IMR-90 (cell line): Measurements from ENCODE around the gene IL4R. TPM values are rescaled to one million over a fixed set of nuclear protein-coding genes. Genes with fewer than 3 reads are reported as not detected.

Source experiments
- ATAC-seq: fragments of 200-7000 bp; cut with Tn5 transposase; 2 replicates; pipeline ENCODE4 v1.9.1; 2020; ENCODE audit warnings: low read depth, mild to moderate bottlenecking, moderate library complexity
- BruUV-seq: library from RNA; stranded (reverse); fragments of 400-500 nt; replicated peaks from 2 replicates; lab custom pipeline; 2021; lab: Mats Ljungman, UMichigan
- CTCF ChIA-PET: fragments of 300-600 bp; formaldehyde crosslinking; extraction: SDS; loops from one replicate; lab custom pipeline; 2021; ENCODE audit warnings: antibody characterized with exemption; lab: Yijun Ruan, JAX
- POLR2A ChIA-PET: fragments of 300-600 bp; sonication (Branson Sonifier 250); formaldehyde crosslinking; loops from one replicate; lab custom pipeline; 2022; ENCODE audit warnings: antibody characterized with exemption; ENCODE audit not compliant: unreplicated experiment; lab: Charles Lee
- DNase-seq: peaks from one replicate; pipeline ENCODE4 v3.0.0; 2013
- H2AFZ ChIP-seq: replicated peaks from 2 replicates; pipeline ENCODE3; 2013; ENCODE audit warnings: low read length, mild to moderate bottlenecking; ENCODE audit not compliant: poor library complexity
- H2AK5ac ChIP-seq: 2 replicates; pipeline ENCODE4 v1.6.1; 2013; ENCODE audit warnings: low read depth, low read length, inconsistent platforms
- H2AK9ac ChIP-seq: replicated peaks from 2 replicates; pipeline ENCODE3; 2013; ENCODE audit warnings: mild to moderate bottlenecking, low read depth, low read length, moderate library complexity; ENCODE audit not compliant: poor library complexity
- H2BK120ac ChIP-seq: 2 replicates; pipeline ENCODE4 v1.6.1; 2013; ENCODE audit warnings: low read depth, low read length, inconsistent platforms
- H2BK15ac ChIP-seq: 3 replicates; pipeline ENCODE4 v1.6.1; 2013; ENCODE audit warnings: low read depth, low read length, inconsistent platforms
- H2BK20ac ChIP-seq: 2 replicates; pipeline ENCODE4 v1.6.1; 2013; ENCODE audit warnings: low read depth, mild to moderate bottlenecking, inconsistent platforms, low read length, moderate library complexity
- H2BK5ac ChIP-seq: 2 replicates; pipeline ENCODE4 v1.6.1; 2013; ENCODE audit warnings: mild to moderate bottlenecking, low read depth, low read length, inconsistent platforms; ENCODE audit not compliant: poor library complexity, severe bottlenecking
- H3K14ac ChIP-seq: replicated peaks from 2 replicates; pipeline ENCODE4 v1.6.1; 2013; ENCODE audit warnings: low read depth, low read length, inconsistent platforms
- H3K18ac ChIP-seq: 2 replicates; pipeline ENCODE4 v1.6.1; 2013; ENCODE audit warnings: low read depth, low read length, control low read depth
- H3K23ac ChIP-seq: 2 replicates; pipeline ENCODE4 v1.6.1; 2013; ENCODE audit warnings: low read depth, low read length, inconsistent platforms
- H3K27ac ChIP-seq: 2 replicates; pipeline ENCODE4 v1.5.1; 2013; ENCODE audit warnings: mild to moderate bottlenecking, control low read depth, low read length; ENCODE audit not compliant: insufficient read depth
- H3K27me3 ChIP-seq: 2 replicates; pipeline ENCODE4 v1.6.1; 2013; ENCODE audit warnings: low read length; ENCODE audit not compliant: control insufficient read depth, insufficient read depth
- H3K36me3 ChIP-seq: 2 replicates; pipeline ENCODE4 v1.6.1; 2013; ENCODE audit warnings: low read length, mixed read lengths; ENCODE audit not compliant: control insufficient read depth, insufficient read depth
- H3K4ac ChIP-seq: 2 replicates; pipeline ENCODE4 v1.6.1; 2013; ENCODE audit warnings: low read depth, low read length, inconsistent platforms
- H3K4me1 ChIP-seq: 2 replicates; pipeline ENCODE4 v1.6.1; 2013; ENCODE audit warnings: low read length, mixed read lengths; ENCODE audit not compliant: control insufficient read depth, insufficient read depth
- H3K4me2 ChIP-seq: 2 replicates; pipeline ENCODE4 v1.6.1; 2013; ENCODE audit warnings: low read depth, mild to moderate bottlenecking, control low read depth, low read length, moderate library complexity
- H3K4me3 ChIP-seq: 2 replicates; pipeline ENCODE4 v1.5.1; 2013; ENCODE audit warnings: low read depth, mild to moderate bottlenecking, control low read depth, low read length, moderate library complexity; ENCODE audit not compliant: insufficient read depth
- H3K56ac ChIP-seq: 2 replicates; pipeline ENCODE4 v1.6.1; 2013; ENCODE audit warnings: low read length, inconsistent platforms; ENCODE audit not compliant: insufficient read depth; ENCODE audit errors: extremely low read depth
- H3K79me1 ChIP-seq, 2 experiments: 2 replicates each; pipeline ENCODE4 v1.6.1; 2013; ENCODE audit warnings: low read length in 2 of 2, inconsistent platforms in 1 of 2, low read depth in 1 of 2
- H3K9ac ChIP-seq: 2 replicates; pipeline ENCODE4 v1.6.1; 2013; ENCODE audit warnings: low read depth, low read length, control low read depth
- H3K9me1 ChIP-seq: 2 replicates; pipeline ENCODE4 v1.6.1; 2013; ENCODE audit warnings: low read length, inconsistent platforms; ENCODE audit not compliant: insufficient read depth
- H3K9me3 ChIP-seq: 2 replicates; pipeline ENCODE4 v1.6.1; 2013; ENCODE audit warnings: low read length; ENCODE audit not compliant: control insufficient read depth, insufficient read depth
- H4K20me1 ChIP-seq: 2 replicates; pipeline ENCODE4 v1.6.1; 2013; ENCODE audit warnings: low read length, inconsistent platforms; ENCODE audit not compliant: insufficient read depth
- H4K5ac ChIP-seq: 2 replicates; pipeline ENCODE4 v1.6.1; 2013; ENCODE audit warnings: mild to moderate bottlenecking, low read depth, low read length, control low read depth
- H4K8ac ChIP-seq, 2 experiments: 2 replicates each; pipeline ENCODE4 v1.6.1; 2013; ENCODE audit warnings: low read depth in 2 of 2, low read length in 2 of 2, control low read depth in 1 of 2, inconsistent platforms in 1 of 2
- H4K91ac ChIP-seq: 2 replicates; pipeline ENCODE4 v1.6.1; 2013; ENCODE audit warnings: low read depth, low read length, inconsistent platforms; ENCODE audit not compliant: insufficient read depth
- CEBPB ChIP-seq: IDR thresholded peaks from 2 replicates; pipeline ENCODE4 v1.6.1; 2012; ENCODE audit warnings: low read depth, low read length, improper control_type of control experiment
- FOS ChIP-seq: fragments of 150-350 bp; IDR thresholded peaks from 2 replicates; pipeline ENCODE4 v1.6.1; 2016; ENCODE audit warnings: low read depth, low read length
- MAFK ChIP-seq: IDR thresholded peaks from 2 replicates; pipeline ENCODE4 v1.6.1; 2012; ENCODE audit warnings: low read depth, low read length, improper control_type of control experiment
- WGBS, 2 experiments: methylation state at CpG; one replicate each; pipeline versions ENCODE4 v1.1.5 to v1.1.7; 2013; ENCODE audit warnings: missing lambda C conversion rate in 2 of 2; ENCODE audit not compliant: insufficient read length in 1 of 2; ENCODE audit errors: extremely low coverage in 2 of 2; 5-methylcytosine and 5-hydroxymethylcytosine counted together
- dilution Hi-C: fragments of 300-500 bp; cut with HindIII; formaldehyde crosslinking; loops from one replicate; pipeline ENCODE4 v1.14.3; 2018; ENCODE audit warnings: low sequenced_read_pairs; ENCODE audit not compliant: unreplicated experiment
- in situ Hi-C: fragments of 300-500 bp; cut with MboI; formaldehyde crosslinking; loops from 3 replicates; pipeline ENCODE4 v1.14.3; 2019; ENCODE audit warnings: low sequenced_read_pairs, inconsistent platforms, mixed read lengths
- intact Hi-C: fragments of 100-400 bp; cut with micrococcal nuclease; formaldehyde crosslinking; loops from 2 replicates; pipeline ENCODE4 v1.10.0; 2022
- polyA plus RNA-seq, 3 experiments: library from polyadenylated mRNA; depleted of rRNA; stranded (reverse); fragments of >200 nt; gene quantifications; 2 replicates each; pipeline ENCODE4 v1.2.3, GENCODE V29; 2012; ENCODE audit warnings: low replicate concordance in 1 of 3
- total RNA-seq: library from RNA; depleted of rRNA; stranded (reverse); fragments of >200 nt; gene quantifications from 2 replicates; pipeline ENCODE4 v1.2.3, GENCODE V29; 2012
- TF ChIP-seq, protein P1 (sequence below): fragments of 150-350 bp; IDR thresholded peaks from 2 replicates; pipeline ENCODE4 v1.6.1; 2017; ENCODE audit warnings: mild to moderate bottlenecking, antibody characterized with exemption, low read length, low read depth

Gene IL4R
- total and polyA plus RNA-seq, 2 of the 4 experiments (the other 2 are of a cell fraction) = 6.3 to 18.7 TPM

DNA sequence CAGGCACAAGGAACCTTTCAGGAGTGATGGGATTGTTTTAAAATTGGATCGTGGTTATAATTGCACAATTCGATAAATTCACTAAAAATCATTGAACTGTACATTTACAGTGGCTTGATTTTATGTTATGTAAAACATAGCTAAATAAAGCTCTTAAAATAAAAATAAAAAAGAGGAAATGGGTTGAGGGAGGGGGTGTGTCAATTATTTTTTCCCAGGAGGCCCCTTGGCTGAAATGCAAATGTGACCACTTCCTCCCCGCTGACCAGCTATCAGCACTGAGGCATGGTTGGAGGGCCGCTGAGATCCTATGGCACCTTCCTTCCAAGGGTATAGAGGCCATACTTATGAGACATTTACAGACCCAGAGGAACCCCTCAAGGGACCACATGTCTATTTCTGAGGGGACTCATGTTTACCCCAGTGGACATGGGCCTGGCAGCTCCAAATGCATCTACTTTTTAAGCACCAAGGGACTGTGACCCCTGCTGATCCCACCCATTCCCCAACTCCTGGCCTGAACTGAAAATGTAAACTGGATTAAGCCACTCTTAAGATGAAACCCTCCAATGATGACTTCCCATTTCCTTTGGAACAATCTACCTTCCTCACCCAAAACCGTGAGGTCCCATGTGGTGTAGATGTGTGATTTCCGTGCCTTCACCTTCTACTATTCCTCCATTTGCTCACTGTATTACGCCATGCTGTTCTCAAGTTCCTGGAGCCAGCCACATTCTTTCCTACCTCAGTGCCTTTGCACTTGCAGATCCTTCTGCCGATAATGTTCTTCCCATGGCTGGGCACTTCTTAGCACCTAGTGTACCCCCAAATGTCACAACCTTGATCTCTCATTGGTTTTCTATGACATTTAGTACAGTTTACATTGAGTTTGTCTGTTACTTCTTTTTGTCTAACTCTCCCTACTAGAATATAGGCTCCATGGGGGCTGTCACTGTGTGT, 85.4 kb downstream of the IL4R start:
- no peak overlapping the region for H3K27ac ChIP-seq
- no peak overlapping the region for H2AFZ ChIP-seq
- DNase-seq (no peak), ATAC-seq (no peak)
- in situ Hi-C loops = loop anchor here (25.0 kb wide), 1 partner anchor 1562 kb away; no protein-coding TSS in a partner anchor
- no peaks in the 10 kb centered on the region for H3K9me3 ChIP-seq
- no peaks in the 10 kb centered on the region for H3K27me3 ChIP-seq
- H2BK120ac ChIP-seq = no peak overlapping the region
- WGBS, 2 experiments = no CpG with 5 or more reads among the region's 8 CpGs
- no peak overlapping the region for H2BK5ac ChIP-seq
- H4K5ac ChIP-seq = no peak overlapping the region
- no peak overlapping the region for H2AK9ac ChIP-seq
- H3K4me3 ChIP-seq = no peak overlapping the region
- ChIA-PET CTCF (interaction anchor here (0.6 kb wide), 1 partner anchor 71 kb away, joined by 3 read pairs; no protein-coding TSS in a partner anchor), POLR2A (no interaction called here)
- H3K18ac ChIP-seq = no peak overlapping the region
- dilution Hi-C loops = no loop called here
- H3K9ac ChIP-seq = no peak overlapping the region
- H3K36me3 ChIP-seq = no peaks in the 10 kb centered on the region
- H4K20me1 ChIP-seq = no peaks in the 10 kb centered on the region
- BruUV-seq = no TSS peak
- H4K8ac ChIP-seq = no peak overlapping the region
- peaks cover 11% of the 10 kb centered on the region for H3K4me1 ChIP-seq
- peak overlapping the region; percentile 42; the same call in 1 of the 2 replicates for H2BK20ac ChIP-seq
- H3K4me2 ChIP-seq = no peak overlapping the region
- peaks cover 12% of the 10 kb centered on the region for H3K9me1 ChIP-seq
- peaks cover 6 to 15% of the 10 kb centered on the region in 2 experiments; a peak in 2 of 4 replicates for H3K79me1 ChIP-seq
- H4K91ac ChIP-seq = peak overlapping the region; percentile 23; the same call in 1 of the 2 replicates
- no peak overlapping the region for H3K4ac ChIP-seq
- H3K56ac ChIP-seq = no peak overlapping the region
- no peak overlapping the region for H3K23ac ChIP-seq
- H2AK5ac ChIP-seq = no peak overlapping the region; the same call in 1 of the 2 replicates
- TF ChIP-seq CEBPB = no peak
- TF ChIP-seq FOS = no peak
- TF ChIP-seq, protein P1, sequence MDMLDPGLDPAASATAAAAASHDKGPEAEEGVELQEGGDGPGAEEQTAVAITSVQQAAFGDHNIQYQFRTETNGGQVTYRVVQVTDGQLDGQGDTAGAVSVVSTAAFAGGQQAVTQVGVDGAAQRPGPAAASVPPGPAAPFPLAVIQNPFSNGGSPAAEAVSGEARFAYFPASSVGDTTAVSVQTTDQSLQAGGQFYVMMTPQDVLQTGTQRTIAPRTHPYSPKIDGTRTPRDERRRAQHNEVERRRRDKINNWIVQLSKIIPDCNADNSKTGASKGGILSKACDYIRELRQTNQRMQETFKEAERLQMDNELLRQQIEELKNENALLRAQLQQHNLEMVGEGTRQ = no peak
- TF ChIP-seq MAFK = no peak
- no peak overlapping the region for H2BK15ac ChIP-seq
- no peak overlapping the region for H3K14ac ChIP-seq
- intact Hi-C loops = no loop called here
